Limb (tissue), 2 donors: ENCODE measurements around the gene FAM174C.

Experiments used
- DNase-seq, 2 donors: peaks; one replicate each; pipeline ENCODE4 v3.0.0-alpha.2; 2016; ENCODE audit errors: extremely low spot score in 2 of 2

FAM174C gene

DNA sequence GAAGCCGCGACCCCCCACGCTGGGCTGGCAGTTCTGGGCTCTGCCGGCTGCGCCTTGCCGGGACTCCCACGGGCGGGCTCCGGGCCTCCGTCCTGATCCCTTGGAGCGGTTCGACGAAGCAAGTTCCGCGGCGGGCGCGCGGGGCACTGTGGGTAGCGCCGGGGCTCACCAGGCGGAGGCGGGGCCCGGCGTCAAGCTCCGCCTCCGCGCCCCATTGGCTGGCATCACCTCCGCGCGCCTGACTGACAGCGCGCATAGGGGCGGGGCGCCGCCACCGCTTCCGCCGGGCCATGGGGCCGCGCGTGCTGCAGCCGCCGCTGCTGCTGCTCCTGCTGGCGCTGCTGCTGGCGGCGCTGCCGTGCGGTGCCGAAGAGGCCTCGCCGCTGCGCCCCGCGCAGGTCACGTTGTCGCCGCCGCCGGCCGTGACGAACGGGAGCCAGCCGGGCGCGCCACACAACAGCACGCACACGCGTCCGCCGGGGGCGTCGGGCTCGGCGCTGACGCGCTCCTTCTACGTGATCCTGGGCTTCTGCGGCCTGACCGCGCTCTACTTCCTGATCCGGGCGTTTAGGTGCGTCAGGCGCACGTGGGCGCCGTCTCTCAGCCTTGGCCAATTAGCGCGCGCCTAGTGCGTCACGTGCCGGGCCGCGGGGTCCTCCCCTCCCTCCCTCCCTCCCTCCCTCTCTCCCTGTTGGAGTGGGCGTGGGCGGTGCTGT lies at the start of gene FAM174C:
FAM174C (plus strand) TSS at position 271 of the 716 bp plus-strand sequence; CDS start at position 291, 20 bp downstream.
- peak; percentile 94 to 98 for DNase-seq

DNA sequence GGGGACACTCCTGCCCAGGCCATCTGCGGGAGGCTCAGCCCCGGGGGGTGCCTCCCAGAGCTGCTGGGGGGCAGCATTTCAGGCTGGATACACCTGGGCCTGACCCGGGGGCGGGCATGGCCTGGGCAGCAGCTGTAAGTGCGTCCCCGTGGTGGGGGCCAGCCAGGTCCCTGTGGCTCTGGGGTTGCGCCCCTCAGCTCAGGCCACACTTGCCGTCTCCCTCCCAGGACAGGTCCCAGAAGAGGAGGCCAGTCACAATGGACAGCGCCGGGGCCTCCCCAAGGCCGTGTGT lies 49.2 kb upstream of the FAM174C start:
- no peak for DNase-seq

DNA sequence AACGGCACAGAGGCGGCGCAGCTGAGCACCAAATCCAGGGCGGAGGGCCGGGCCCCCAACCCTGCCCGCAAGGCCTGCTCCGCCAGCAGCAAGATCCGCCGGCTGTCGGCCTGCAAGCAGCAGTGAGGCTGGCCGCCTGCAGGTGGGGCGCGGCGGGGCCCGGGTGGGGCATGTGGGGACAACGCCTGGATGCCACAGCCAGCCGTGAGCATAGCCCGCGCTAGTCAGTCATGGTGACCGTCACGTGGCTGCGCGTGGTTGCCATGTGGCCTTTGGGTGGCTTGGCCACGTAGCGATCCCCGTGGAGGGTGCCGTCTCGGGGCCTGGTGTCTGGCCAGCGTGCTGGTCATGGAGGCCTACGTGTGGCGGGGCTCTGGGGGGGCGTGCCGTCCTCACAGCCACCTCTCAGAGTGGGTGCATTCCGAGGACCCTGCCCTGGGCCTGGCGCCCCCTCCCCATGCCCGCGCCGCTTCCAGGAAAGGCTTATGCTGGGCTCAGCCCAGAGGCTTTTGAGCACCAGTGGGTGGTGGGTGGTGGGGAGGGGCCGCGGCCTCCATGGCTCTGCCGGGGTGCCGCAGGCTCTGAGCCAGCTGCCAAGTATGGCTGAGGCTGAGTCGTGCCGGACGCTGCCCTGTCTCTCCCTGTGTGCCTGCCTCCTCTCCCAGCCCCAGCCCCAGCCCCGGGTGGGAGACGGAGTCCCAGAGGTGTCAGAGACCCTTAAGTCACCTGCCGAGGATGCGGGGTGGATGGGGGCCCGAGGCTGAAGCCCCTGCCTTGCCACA lies 48.6 kb upstream of the FAM174C start:
- DNase-seq, result no peak

DNA sequence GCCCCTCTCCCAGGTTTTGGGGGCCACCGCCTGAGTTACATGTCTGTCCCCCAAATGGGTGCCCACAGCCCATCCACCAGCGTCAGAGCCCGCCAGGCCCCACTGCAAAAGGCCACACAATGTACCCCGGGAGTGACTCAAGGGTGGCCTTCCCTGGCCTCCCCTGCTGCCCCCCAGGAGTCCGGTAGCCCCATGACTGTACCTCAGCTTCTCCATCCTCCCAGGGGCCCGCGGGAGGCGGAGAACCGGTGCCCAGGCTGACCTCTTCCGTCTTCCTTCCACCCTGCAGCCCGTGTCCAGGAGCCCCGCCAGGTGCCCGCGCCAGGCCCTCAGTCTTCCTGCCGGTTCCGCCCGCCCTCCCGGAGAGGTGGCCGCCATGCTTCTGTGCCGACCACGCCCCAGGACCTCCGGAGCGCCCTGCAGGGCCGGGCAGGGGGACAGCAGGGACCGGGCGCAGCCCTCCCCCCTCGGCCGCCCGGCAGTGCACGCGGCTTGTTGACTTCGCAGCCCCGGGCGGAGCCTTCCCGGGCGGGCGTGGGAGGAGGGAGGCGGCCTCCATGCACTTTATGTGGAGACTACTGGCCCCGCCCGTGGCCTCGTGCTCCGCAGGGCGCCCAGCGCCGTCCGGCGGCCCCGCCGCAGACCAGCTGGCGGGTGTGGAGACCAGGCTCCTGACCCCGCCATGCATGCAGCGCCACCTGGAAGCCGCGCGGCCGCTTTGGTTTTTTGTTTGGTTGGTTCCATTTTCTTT lies 47.9 kb upstream of the FAM174C start:
- DNase-seq, result no peak

DNA sequence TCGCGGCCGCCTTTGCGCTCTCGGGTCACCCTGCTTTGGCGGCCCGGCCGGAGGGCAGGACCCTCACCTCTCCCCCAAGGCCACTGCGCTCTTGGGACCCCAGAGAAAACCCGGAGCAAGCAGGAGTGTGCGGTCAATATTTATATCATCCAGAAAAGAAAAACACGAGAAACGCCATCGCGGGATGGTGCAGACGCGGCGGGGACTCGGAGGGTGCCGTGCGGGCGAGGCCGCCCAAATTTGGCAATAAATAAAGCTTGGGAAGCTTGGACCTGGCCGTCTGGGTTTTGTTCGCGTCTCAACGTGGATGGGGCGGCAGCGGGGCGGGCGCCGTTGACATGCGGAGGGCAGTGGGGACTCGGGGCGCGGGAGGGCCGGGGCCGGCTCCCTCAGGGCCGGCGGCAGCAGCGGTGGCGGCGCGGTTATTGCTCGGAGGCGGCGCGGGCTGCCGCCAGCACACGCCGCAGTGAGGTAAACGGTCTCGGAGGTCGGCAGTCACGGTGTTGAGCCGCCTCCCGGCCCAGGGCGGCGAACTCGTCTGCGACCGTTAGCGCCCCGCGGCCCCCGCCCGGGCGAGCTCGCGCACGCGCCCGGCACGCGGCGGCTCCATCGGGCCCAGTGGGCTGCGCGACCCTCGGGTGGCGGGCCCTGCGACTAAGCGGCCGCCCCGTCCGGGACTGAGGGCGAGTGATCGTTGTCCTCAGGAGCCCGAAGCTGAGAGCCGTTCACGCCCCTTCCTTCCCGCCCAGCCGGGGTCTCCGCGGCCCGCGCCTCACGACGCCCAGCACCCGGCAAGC lies 47.0 kb upstream of the FAM174C start:
- DNase-seq, result no peak

DNA sequence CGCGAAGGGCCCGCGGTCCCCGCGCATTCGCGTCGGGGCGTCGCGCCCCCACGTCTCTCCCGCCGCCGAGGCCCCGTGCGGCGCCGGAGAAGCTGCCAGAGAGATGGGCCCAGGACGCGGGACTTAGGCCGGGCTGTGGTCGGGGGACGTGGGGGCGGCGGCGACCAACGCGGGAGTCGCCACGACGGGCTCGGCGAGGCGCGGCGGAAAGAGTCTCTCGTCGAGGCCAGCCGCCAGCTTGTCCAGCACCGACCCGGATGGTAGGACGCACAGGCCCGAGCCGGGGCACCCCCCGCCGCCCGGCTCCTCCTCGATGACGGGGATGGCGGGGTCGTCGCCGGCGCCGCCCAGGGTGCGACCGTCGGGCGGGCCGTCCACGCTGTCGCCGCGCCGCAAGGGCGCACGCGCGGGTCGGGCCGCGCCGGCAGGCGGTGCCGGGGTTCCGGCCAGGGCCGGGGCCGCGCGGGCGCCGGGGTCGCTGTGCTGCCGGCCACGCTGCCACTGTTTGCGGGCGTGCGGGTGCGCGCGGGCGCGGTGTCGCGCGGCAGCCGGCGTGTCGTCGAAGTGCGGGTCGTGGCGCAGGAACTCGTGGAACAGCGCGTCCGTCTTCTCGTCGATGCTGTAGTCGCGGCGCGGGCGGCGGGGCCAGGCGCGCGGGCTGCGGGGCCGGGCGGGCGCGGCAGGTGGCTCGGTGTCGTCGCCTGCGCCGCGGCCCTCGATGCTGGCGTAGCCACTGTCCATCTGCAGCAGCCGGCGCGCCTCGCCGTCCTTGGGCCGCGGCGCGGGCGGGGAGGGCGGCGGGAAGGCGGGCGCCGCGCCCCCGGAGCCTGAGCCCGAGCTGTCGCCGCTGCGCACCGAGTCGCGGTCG lies 46.0 kb upstream of the FAM174C start:
- no peak for DNase-seq

DNA sequence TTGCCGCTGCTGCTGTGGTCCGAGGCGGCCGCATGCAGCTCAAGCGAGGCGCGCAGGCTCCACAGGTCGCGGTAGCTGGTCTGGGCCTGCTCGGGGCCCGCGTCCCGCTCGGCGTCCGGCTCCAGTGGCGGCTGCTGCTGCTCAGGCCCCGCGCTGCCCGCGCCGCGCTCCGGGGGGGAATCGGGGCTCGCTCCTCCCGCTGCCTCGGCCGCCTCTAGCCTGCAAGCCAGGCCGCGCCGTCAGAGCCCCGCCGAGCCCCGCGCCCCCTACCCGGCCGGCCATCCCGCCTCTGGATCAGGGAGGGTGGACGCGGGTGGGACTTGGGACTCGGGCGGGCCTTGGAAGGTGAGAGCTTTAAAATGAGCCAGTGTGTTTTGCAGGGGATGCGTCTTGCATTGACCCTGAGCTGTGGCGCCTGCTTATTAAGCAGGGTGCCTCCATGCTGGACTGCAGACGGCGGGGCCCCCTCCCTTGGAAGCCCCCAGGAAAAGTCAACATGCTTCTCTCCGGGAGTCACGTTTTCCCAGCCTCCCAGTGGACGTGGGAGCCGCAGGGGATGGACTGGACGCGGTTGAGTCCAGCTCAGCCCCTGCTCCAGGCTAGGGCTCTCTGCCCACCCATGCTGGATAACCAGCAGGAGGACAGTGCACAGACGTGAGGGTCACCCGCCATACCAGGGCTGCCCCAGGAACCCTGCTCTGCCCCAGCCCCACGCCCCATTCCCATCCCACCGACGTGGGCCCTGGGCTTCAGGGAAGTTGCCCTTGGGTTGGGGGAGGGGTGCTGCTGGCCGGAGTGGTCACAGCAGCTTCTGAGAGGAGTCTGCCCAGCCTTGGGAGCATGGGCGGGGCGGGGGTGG lies 45.2 kb upstream of the FAM174C start:
- no peak for DNase-seq

DNA sequence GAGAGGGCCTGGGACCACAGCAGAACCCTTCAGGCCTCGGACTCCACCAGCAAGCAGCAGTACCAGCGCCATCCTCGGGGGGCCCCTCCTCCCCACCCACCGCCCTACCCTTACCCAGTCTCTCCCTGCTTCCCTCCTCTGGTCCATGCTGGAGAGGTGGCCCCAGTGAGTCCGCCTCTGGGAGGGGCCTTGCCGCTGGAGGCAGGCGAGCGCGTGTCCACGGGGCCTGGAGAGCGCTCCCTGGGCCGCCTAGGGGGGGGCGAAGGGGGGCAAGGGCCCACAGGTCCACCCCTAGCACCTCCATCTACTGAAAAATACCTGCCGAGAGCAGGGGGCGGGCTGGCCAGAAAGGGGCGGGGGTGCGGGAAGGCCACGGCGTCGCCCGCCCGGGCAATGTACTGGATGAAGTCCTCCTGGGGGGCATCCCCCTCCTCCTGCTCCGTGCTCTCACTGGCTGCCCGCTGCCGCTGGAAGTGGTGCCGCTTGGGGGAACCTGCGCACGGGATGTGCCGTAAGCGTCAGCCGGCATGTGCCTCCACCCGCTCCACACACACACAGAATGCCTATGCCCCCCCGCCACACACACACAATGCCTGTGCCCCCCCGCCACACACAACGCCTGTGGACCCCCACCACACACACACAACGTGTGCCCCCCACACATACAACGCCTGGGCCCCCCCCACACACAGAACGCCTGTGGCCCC lies 44.4 kb upstream of the FAM174C start:
- DNase-seq, result no peak

DNA sequence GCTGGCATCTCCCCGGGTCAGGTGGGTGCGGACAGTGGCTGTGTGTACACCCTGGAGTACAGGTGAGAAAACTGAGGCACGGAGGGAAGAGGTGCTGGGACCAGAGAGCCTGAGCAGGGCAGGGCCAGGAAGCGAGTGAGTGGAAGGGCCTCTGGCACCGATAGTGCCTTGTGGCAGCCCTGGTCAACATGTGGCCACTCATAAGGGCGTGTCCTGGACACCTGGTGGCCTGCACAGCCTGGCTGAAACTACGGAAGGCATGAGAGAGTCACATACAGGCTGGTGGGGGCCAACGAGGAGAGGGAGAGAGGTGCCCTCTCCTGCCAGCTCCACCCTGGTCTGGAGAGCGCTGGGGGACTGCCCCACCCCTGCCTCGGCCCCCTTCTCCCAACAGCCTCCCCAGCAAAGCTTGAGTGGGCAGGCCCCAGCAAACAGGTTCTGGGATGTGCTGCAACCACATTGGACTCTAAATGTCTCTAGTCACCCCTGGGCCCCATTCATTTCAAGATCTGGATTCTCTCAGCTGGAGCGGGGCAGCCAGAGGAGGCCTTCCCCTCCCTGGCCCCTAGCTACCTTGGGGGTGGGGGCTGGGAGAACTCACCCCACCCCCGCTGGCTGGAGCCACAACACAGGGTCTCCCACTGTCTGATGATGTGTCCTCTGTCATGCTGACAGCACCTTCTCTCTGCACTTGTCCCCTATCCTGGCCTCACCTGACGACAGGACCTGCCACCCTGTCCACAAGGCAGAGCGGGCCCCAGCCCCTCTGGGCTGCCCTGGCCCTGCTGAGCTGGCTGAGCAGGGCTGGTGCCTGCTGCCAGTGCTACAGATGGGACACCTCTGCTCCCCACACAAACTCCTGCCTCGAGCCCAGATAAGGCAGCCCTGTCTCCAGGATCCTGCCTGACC lies 43.3 kb upstream of the FAM174C start:
- no peak for DNase-seq

DNA sequence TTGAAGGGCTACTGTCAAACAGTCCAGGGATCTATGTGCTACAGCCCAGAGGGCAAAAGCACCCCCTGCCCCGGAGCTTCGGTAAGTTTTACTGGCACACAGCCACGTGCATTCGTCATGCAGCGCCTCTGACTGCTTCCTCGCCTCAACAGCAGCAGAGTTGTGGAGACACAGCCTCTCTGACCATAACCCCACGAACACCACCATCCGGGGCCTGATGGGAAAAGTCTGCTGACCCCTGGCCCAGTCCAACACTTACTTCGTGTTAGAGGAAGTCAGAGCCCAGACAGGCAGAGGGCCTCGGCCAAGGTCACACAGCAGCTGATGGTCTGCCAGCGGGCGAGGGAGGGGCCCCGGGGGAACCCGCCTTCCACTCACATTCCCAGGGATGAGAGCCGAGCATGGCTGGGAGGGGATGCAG lies 42.7 kb upstream of the FAM174C start:
- DNase-seq, result no peak

DNA sequence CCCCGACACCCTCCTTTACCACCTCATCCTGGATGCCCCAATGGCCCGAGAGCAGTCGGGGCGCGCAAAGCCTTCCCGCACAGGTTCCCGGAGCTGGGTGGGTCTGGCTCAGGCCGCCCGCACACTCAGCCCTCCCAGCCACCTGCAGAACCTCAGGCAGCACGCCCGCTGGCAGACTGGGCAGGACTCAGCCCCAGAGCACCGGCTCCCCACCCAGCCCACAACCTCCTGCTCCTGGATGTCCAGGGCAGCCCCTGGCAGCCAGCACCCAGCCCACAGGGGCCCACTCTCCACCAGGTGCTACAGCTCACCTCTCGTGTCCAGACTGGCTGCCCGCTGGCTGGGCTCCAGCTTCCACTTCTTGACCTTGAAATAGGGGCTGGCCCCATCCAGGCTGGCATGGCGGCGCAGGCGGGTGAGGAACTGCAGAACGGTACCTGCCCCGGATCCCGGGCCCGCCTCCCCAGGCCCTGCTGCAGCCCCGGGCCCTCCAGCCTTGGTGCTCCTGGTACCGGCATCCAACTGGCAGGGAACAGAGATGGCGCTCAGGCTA lies 42.1 kb upstream of the FAM174C start:
- no peak for DNase-seq

DNA sequence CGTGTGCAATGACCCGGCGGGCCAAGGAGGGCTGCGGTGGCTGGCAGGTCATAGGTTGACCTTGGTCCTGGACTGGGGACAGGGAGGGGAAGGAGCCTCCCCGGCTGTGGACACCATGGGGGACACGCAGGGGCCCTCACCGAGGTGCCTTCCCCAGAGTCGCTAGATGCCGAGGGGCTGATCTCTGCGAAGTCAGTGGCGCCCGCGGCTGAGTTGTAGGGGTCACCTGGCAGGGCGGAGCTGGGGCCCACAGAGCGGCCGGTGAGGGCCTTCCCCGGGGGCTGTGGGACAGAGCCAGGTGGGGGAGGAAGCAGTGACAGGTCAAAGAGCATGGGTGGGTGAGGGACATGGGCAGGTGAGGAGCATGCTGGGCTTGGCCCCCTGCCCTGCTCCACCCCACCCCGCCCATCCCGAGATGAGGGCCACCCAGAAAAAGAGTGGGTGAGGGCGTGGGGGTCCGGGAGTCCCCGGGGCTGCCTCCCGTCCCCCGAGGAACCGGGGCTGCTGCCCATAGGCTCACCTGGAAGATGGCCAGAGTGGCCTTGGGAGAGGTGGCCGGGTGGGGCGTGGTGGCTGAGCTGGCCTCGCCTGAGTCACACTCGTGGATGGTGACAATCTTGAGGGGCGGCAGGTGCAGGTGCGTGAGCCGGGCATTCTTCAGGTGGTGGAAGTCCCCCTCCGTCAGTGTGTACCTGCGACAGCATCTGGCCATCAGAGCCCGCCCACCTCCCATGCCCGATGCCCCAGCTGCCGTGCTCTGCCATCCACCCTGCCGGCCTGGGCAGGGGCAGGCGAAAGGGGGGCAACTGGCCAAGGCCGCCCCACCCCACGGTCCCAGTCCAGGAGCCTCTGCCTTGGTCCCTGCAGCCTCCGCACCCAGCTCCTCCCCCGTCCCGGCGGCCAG lies 41.0 kb upstream of the FAM174C start:
- no peak for DNase-seq

DNA sequence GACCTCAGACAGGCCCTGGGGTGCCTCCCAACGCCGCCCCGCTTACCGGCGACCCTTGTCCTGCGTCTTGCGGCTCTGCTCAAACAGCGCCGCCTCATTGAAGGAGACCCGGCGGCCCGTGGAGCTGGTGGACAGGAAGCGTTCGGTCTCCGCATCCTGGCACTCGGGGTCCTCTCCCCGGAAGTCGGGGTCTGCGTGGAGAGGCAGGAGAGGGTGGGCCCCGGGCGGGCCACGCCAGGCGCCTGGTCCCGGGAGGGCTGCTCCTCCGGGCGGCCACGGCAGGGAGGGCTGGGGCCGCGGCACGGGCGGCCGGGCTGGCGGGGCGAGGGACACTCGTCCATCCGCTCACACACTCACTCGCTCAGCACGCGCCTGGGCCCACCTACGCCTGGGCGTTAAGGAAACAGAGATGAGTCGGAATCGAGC lies 40.4 kb upstream of the FAM174C start:
- DNase-seq, result no peak

DNA sequence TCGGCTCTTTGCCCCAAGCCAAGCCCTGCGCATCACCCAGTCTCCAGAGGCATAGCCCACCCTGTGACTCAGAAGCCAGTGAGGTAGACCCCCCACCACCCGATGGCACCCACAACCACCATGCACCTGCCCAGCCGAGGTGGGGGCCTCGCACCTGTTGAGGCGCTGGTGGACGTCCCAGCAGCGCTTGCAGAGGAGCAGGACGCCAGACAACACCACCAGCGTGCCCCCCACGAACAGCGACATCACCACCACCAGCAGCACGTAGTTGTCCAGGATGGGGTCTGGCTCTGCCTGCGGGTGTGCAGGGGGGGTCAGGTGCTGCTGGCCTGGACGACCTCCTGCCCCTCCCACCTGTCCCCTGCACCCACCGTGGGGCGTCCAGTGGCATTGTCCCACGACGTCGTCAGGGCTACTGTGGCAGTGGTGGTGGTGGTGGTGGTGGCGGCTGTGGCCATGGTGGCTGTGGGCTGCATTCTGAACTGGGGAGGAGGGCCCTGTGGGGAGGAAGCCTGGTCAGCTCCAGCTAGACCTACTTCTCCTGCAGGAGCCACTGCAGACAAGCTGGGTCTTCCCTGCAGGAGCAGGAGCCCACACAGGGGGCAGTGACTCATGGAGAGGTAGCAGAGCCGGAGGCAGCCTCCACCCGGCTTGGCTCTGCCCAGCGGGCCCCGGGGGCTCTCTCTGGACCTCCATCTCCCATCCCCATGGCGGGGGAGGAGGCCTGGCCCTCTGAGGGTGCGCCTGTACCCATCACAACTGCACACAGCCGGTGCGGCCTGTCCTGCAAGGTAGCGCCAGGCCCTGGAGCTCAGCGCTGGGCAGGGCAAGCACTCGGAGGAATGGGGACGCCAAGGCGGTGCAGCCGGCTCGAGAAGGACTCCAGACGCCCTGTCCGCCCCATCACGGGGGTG lies 39.4 kb upstream of the FAM174C start:
- no peak for DNase-seq

DNA sequence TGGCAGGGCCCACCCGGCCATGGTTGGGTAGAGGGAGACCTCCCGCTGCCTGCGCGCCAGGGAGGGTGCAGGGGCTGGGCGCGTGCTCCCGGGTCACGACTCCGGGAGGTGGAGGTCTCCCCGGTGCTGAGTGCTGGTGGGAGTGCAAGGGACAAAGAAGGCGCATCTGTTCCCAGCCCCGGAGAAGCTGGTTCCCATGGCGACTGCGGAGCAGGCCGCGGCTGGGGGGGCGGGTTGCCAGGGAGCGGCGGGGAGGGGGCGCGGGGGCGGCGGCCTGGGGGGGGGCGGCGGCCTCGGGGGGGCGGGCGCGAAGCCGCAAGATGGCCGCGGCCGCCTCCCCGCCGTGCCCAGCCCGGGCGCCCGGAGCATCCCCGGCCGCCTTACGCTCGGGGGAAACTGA lies 38.8 kb upstream of the FAM174C start:
- no peak for DNase-seq
